ENCODE measurements around the gene ARMC10.
"Not testable (repeated sequence)": the region's sequence is repeated elsewhere in the genome, so short reads cannot be mapped to it uniquely, and the experiment has no call there.

Gene ARMC10

DNA sequence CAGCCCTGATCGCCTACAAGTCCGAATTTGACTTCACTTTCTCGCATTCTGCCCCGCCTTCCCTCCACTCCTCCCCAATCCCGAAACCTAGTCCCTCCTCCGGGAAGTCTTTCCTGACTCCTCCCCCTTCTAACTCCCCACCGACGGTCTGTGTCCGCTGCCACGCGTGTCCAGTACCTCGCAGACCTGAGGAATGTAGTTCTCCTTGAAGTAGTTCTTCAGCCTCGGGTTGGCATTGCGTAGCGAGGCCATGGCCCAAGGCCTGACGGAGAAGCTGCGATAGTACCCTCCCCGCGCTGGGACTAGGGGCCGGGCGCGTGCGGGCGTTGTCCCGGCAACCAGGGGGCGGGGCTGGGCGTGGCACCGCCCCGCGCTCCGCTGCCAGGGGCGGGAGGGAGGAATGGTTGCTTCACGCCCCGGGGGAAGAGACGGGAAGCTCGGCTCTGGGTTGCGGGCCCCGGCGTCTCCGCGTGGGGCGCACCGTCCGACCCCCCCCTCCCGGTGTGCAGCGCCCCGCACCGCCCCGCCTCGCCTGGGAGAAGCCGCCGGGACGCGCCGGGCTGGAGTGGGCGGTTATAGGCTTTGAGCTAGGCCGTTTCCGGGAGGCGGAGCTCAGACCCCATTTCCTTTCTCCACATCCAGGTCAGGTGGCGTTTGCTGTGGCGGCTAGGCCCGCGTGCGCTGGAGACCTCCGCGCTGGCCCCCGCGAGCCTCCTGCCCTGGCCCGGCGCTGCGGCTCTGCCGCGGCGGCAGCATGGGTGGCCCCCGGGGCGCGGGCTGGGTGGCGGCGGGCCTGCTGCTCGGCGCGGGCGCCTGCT lies at the start of gene ARMC10, which contains the start of gene FBXL13:
Gene ARMC10 (plus strand): TSS at position 622 of the 818 bp plus-strand sequence. CDS start 133 bp downstream, at position 755.
Gene FBXL13 (minus strand): TSS at position 278 of the 818 bp plus-strand sequence.
- DNase-seq (ENCODE audit: low read depth in 2 of 2): peak; percentile 79 to 82

DNA sequence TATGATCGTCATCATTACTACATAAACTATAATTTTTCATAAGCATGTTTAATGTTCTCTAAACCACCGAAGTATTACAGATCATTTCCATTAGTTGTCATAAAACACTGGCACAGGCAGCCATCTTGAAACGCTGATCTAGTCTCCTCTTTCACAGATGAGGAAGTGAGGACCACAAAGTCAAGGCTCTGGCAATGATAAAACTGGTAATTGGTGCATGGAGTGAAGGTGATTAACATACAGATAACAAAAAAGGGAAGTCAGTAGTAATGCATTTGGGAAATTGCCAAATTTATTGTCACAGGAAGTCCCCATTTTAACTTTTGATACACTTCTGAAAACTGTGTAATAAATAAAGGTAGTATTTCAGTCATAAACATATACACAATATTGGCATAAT lies 49.6 kb upstream of the ARMC10 start:
- no peak for DNase-seq (ENCODE audit: low read depth in 2 of 2)

DNA sequence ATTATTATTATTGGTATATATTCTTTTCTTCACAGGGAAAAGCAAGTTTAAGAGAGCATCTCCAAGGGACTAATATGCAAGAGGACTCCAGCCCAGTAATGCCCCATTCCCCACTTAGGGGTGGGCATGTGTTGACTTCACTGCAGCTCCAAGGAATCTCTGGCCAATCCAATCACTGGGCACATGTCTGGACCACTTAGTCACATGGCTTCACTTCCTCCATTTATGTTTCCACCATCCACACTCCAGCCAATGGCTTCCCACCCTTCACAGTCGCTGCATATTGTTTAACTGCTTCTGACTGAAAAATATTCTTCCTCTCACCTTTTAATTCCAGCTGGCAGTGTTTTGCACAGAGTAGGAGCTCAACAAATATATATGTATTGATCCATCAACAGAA lies 43.9 kb upstream of the ARMC10 start:
- DNase-seq (ENCODE audit: low read depth in 2 of 2): no peak

DNA sequence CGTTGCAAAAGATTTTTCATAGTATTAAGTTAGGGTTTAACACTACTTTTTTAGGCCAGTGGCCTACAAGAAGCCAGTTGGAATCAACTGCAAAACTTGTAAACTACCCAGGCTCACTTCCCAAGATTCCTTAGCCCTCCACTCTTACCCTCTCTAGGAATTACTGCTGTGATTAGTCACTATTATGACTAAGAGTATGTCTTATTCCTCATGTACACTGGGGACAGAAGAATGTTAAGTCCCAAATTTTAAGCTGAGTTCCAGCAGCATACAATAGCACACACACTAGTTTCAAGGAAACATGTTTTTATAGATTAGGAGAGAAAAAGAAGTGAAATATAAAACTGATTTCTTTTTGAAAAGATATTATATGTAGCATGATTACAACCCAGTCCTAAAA lies 43.2 kb upstream of the ARMC10 start:
- no peak for DNase-seq (ENCODE audit: low read depth in 2 of 2)

DNA sequence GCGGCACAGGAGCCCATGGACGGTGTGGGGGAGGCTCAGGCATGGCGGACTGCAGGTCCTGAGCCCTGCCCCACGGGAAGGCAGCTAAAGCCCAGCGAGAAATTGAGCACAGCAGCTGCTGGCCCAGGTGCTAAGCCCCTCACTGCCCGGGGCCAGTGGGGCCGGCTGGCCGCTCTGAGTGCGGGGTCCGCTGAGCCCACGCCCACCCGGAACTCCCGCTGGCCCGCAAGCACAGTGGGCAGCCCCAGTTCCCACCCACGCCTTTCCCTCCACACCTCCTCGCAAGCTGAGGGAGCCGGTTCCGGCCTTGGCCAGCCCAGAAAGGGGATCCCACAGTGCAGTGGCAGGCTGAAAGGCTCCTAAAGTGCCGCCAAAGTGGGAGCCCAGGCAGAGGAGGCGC lies 40.6 kb upstream of the ARMC10 start:
- DNase-seq (ENCODE audit: low read depth in 2 of 2): not testable (repeated sequence)

DNA sequence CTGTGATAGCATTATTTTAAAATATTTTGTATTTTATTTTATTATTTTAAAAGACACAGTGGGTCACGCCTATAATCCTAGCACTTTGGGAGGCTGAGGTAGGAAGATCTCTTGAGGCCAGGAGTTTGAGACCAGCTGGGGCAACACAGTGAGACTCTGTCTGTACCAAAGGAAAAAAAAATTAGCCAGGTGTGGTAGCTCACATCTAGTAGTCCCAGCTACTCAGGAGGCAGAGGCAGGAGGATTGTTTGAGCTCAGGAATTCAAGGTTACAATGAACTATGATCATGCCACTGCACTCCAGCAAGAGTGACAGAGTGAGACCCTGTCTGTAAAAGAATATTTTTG lies 37.5 kb upstream of the ARMC10 start:
- DNase-seq (ENCODE audit: low read depth in 2 of 2): no peak

DNA sequence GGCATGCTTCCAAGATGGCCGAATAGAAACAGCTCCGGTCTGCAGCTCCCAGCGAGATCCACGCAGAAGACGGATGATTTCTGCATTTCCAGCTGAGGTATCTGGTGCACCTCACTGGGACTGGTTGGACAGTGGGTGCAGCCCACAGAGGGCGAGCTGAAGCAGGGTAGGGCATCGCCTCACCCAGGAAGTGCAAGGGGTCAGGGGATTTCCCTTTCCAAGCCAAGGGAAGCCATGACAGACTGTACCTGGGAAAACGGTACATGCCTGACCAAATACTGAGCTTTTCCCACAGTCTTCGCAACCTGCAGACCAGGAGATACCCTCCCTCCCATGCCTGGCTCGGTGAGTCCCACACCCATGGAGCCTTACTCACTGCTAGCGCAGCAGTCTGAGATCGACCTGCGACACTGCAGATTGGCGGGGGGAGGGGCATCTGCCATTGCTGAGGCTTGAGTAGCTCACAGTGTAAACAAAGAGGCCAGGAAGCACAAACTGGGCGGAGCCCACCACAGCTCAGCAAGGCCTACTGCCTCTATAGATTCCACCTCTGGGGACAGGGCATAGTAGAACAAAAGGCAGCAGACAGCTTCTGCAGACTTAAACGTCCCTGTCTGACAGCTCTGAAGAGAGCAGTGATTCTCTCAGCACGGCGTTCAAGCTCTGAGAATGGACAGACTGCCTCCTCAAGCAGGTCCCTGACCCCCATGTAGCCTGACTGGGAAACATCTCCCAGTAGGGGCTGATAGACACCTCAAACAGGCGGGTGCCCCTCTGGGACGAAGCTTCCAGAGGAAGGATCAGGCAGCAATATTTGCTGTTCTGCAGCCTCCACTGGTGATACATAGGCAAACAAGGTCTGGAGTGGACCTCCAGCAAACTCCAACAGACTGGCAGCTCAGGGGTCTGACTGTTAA lies 36.9 kb upstream of the ARMC10 start:
- DNase-seq (ENCODE audit: low read depth in 2 of 2): not testable (repeated sequence)

DNA sequence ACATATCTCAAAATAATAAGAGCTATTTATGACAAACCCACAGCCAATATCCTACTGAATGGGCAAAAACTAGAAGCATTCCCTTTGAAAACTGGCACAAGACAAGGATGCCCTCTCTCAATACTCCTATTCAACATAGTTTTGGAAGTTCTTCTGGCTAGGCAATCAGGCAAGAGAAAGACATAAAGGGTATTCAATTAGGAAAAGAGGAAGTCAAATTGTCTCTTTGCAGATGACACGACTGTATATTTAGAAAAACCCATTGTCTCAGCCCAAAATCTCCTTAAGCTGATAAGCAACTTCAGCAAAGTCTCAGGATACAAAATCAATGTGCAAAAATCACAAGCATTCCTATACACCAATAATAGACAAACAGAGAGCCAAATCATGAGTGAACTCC lies 33.1 kb upstream of the ARMC10 start:
- not testable (repeated sequence) for DNase-seq (ENCODE audit: low read depth in 2 of 2)

DNA sequence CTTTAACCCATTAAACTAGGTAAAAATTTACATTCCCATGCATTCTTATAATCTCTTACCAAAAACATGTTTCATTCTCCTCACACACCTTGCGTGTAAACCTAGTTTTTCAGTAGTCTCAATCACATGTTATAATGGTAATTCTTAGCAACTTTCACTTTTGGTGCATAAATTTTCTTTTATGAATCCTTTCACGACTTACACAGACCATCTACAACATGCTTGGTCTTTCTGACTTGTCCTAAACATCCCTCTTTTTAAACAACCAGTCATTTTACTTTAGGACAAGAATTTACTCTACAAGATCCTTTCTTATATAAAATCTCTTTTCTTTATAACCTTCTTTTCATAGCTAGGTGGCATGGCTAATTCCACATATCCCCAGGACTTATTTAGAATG lies 26.1 kb upstream of the ARMC10 start:
- no peak for DNase-seq (ENCODE audit: low read depth in 2 of 2)

DNA sequence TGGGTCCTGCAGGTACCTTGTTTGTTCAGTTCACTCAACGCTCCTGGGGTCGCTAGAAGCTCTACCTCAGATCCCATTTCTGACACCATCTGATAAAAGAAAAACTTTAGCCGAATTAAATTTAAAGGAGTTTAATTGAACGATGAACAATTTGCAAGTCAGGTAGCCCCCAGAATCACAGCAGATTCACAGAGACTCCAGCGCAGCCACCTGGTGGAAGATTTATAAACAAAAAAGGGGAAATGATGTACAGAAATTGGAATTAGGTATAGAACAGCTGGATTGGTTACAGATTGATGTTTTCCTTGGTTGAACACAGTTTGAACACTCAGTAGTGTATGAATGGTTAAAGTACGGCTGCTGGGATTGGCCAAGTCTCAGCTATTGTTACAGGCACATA lies 23.4 kb upstream of the ARMC10 start:
- no peak for DNase-seq (ENCODE audit: low read depth in 2 of 2)

DNA sequence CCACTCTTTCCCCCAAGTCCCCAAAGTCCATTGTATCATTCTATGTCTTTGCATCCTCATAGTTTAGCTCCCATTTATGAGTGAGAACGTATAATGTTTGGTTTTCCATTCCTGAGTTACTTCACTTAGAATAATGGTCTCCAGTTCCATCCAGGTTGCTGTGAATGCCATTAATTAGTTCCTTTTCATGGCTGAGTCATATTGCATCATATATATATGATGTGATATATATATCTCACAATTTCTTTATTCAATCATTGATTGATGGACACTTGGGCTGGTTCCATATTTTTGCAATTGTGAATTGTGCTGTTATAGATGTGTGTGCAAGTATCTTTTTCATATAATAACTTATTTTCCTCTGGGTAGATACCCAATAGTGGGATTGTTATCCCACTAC lies 18.9 kb upstream of the ARMC10 start:
- not testable (repeated sequence) for DNase-seq (ENCODE audit: low read depth in 2 of 2)

DNA sequence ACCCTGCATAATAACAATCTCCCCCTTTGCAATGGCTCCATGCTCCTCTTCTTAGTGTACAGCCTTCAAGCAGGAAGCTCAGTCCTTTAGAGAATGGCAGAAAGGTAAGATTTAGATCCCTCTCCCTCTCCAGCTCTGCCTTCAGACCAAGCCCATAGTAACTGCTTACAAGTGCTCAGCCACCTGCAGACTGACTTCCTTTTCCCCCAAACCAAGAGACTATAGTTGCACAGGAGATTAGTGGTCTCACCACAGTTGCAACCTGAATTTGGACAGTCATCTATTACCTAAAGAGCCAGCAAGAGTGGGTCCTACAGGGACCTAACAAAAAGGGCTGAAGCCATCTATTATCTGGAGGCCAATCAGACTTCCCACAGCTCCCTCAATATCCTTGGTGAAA lies 16.8 kb upstream of the ARMC10 start:
- no peak for DNase-seq (ENCODE audit: low read depth in 2 of 2)

DNA sequence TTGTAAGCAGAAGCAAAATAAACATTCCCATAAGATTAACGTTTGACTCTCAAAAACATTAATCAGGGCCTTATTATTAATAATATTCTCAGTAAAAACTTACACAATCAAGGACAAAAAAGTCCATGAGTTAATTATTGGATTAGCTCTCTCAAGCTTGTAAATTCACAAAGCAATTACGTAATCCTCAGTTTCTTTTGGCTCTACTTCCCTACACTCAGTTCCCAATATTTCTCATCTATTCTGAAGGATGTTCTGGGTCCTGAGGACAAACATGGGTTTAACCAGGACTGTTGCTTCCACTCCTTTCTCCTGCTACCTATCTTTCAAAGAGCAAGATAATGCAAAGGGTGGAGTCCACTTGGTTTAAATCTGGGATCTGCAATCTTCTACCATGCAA lies 15.5 kb upstream of the ARMC10 start:
- no peak for DNase-seq (ENCODE audit: low read depth in 2 of 2)

DNA sequence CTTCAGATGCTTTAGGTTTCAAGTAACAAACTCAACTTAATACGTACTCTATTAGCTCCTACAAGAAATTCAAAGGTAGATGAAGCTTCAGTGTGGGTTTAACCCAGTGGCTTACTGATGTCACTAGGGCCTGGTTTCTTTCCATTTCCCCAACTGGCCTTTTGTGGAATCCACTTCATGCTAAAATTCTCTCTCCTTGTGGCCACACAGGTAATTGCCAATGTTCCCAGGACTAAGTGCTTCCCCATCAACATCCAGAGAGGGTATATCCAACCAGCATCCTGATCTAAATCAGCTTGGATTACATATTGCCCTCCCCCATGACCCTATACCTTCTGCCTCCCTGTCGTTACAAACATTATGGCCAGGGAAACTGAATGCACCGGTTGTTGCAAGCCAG lies 11.0 kb upstream of the ARMC10 start:
- no peak for DNase-seq (ENCODE audit: low read depth in 2 of 2)

DNA sequence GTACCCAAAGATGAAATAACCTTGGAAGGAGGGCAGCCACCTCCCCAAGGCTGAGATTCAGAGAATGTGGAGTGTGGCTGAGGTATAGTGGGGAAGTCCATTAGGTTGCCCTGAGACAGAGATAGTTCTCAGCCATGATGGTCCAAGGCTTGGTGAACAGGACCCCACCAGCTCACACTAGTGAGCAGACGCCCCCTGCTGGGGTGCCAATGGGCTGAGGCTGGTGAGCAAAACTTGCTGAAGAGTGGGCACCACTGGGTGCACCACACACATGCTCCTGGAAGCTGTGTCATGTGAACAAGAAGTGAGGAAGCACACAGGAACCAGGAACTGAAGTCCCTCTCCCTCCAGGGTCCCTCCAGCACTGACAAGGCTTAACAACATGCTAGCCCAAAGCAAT lies 9.3 kb upstream of the ARMC10 start:
- DNase-seq (ENCODE audit: low read depth in 2 of 2): peak in 1 of 2 donors; percentile 23

DNA sequence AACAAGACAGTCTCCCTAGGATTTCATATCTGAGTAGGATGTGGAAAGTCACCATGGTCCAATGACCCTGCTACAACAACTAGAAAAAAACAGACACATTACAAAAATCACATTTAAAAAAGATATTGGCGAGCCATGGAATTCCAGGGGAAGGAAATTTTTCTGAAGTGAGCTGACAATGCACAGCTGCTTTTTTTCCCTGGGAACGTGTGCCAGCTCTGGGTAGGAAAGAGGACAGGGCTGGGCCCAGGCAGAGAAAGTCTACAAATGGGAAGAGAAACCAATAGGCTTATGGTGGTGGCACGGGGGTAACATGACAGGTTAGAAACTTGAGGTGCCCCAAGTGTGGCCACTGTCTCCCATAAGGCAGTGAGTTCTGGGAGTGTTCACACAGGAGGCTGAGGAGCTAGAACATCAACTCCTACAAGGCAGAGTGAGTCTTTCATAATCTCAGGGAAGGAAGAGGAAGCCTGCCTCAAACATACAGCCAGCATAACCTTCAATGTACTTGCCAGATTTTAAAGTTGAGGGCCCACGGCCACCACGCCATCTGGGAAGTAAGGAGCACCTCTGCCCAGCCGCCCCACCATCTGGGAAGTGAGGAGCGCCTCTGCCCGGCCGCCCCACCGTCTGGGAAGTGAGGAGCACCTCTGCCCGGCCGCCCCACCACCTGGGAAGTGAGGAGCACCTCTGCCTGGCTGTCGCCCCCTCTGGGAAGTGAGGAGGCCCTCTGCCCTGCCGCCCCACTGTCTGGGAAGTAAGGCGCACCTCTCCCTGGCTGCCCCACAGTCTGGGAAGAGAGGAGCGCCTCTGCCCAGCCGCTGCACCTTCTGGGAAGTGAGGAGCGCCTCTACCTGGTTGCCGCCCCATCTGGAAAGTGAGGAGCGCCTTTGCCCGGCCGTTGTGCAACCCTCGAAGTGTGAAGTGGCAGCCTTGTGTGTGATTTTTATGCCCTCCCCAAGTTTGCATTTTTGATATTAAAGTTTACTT lies 6.2 kb upstream of the ARMC10 start:
- no peak for DNase-seq (ENCODE audit: low read depth in 2 of 2)

DNA sequence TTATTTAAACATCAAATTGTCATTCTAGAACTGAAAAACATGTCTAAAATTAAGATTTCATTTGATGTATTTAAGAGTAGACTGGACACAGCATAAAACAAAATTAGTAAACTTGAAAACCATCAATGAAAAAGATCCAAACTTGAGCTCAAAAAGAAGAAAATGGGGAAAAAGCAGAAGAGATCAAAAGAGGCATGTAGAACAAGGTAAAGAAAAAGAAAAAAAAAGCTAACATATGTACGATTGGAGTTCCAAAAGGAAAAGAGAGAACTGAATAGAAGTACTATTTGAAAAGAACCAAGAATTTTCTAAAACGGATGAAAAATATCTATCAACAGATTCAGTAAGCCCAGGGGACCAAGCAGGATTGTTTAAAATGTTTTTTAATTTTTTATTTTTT lies 3.9 kb upstream of the ARMC10 start:
- DNase-seq (ENCODE audit: low read depth in 2 of 2): no peak

DNA sequence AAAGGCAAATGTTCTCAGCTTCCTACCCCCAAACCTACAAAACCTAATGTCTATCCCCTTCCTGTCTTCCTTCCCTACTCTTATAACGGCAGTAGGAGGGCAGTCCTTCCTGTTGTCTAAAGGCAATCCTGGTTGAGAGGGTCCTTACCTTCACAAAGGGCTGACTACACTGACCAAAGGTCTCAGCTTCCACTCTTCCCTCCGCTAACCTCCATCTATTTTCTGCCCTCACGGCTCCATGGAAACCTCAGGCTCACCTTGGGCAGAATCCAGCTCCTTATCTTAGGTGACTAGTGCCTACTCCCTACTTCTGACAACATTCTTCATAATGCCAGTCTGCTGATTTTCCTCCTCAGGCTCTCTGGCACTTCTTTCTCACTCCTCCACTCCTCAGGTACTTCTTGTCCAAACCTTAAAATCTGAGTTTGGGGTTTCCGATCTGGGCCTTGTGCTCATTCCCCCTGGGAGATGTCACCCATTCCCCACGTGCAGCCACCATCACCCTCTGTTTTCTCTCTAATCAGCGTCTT lies 886 bp upstream of the ARMC10 start:
- no peak for DNase-seq (ENCODE audit: low read depth in 2 of 2)

DNA sequence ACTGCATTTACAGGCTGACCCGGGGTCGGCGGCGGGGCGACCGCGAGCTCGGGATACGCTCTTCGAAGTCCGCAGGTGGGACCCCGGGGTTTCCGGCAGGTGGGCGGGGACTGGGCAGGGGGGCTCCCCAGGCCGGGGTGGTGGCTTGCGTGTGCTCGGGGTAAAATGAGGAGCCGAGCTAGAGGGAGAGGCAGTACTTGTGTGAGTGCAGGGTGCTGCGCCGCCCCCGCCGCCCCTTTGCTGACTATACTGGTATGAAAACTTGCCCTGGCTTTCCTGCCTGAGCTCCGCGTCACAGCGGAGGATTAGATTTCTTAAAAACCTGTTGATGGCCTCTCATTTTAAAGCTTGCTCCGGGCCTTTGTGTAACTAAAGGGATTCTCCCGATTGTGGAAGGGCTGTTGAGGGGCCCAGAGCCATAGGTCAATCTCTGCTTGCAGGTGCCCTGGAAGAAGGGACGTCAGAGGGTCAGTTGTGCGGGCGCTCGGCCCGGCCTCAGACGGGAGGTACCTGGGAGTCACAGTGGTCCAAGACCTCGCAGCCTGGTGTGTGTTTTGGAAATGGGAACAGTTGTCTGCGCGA lies 488 bp downstream of the ARMC10 start:
- peak; percentile 31 to 37 for DNase-seq (ENCODE audit: low read depth in 2 of 2)

DNA sequence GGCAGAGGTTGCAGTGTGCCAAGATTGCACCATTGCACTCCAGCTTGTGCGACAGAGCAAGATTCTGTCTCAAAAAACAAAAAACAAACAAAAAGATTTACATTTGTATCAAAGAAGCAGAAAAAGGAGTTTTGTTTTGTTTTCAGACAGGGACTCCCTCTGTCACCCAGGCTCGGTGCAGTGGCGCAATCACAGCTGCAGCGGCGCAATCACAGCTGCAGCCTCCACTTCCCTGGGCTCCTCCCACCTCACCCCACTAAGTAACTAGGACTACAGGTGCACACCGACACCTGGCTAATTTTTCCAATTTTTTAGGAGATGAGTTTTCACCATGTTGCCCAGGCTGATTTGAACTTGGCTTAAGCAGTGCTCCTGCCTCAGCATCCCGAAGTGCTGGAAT lies 1.8 kb downstream of the ARMC10 start:
- no peak for DNase-seq (ENCODE audit: low read depth in 2 of 2)

DNA sequence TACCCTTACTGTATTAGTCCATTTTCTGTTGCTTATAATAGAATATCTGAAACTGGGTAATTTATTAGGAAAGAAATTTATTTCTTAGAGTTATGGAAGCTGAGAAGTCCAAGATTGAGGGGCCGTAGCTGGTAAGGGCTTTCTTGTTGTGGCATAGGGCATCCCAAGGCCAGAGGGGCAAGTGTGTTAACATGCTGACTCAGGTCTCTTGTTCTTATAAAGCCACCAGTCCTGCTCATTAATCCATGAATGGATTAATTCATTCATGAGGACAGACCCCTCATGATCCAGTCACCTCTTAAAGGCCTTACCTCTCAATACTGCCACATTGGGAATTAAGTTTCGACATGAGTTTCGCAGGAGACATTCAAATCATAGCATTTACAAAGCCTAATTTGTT lies 2.4 kb downstream of the ARMC10 start:
- DNase-seq (ENCODE audit: low read depth in 2 of 2): no peak
